HG03342 (cell line): ENCODE data around the gene TNIP1.
A peak's percentile ranks its signal among the peaks of the same experiment; 100 is the strongest.

Experiments used
- ATAC-seq: cut with Tn5 transposase; IDR thresholded peaks from one replicate; pipeline ENCODE4 v1.9.1; 2021; ENCODE audit warnings: mild to moderate bottlenecking, moderate library complexity; ENCODE audit not compliant: unreplicated experiment

TNIP1 gene, protein sequence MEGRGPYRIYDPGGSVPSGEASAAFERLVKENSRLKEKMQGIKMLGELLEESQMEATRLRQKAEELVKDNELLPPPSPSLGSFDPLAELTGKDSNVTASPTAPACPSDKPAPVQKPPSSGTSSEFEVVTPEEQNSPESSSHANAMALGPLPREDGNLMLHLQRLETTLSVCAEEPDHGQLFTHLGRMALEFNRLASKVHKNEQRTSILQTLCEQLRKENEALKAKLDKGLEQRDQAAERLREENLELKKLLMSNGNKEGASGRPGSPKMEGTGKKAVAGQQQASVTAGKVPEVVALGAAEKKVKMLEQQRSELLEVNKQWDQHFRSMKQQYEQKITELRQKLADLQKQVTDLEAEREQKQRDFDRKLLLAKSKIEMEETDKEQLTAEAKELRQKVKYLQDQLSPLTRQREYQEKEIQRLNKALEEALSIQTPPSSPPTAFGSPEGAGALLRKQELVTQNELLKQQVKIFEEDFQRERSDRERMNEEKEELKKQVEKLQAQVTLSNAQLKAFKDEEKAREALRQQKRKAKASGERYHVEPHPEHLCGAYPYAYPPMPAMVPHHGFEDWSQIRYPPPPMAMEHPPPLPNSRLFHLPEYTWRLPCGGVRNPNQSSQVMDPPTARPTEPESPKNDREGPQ

DNA sequence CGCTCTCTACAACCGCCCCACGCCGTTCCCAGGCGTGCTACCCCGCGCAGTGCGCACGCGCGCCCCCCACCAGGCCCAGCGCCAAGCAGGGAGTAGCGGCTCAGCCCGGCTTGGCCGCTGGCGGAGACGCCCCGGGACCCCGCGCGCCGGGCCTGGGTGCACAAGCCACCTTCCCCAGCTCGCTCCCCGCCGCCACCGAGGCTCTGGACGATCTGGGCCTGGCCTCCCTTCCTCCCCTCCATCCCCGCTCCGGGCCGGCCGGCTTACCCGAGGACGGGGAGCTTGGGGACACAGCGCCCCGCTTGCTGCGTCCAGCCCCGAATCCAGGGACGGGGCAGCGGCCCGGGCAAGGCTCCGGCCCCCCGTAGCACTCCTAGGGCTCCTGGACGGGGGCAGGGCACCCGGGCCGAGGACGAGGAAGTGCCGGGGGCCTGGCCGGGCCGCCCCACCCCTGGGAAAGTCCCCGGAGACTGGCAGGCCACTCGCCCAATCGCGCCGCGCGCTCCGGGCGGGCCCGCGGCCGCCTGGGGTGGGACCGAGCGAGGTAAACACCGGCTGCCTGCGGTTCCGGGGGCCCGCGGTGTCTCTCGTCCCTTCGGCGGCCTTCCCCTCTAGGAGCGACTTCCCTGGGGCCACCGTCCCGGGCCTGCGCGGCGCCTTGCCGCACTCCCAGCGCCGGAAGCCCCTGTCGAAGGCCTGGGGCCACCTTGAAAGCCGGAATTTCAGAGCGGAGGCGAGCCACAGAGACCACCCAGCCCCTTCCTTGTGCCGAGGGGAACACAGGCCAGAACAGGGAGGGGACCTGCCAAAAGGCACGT is at the start of gene TNIP1:
Gene TNIP1, minus strand, starts transcription at position 422 of the 818 bp plus-strand sequence. CDS start 15,939 bp downstream, outside the sequence.
- ATAC-seq, result peak; percentile 76

DNA sequence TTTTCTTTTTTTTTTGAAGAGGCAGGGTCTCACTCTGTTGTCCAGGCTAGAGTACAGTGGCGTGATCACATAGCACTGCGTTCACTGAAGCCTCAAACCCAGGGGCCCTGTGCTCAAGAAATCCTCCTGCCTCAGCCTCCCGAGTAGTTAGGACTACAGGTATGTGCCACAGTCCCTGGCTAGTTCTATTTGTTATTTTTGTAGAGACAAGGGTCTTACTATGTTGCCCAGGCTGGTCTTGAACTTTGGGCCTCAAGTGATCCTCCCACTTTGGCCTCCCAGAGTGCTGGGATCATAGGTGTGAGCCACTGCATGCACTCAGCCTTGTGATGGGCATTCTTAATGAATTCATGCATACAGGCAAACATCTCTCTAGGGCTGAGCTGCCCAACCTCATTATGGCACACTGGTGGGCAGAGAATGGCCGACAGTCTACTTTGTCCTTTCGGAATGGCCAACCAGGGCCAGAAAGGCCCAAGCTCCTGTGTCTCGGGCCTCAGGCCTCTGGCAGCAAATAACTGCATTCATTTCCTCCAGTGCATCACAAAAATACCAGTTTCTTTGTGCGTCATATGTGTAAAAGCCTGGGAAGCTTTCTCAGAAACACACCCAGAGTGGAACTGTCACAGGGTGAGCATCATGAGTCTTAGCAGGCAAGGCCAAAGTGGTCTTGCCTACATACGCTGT is 49.5 kb upstream of the TNIP1 start:
- no peak for ATAC-seq

DNA sequence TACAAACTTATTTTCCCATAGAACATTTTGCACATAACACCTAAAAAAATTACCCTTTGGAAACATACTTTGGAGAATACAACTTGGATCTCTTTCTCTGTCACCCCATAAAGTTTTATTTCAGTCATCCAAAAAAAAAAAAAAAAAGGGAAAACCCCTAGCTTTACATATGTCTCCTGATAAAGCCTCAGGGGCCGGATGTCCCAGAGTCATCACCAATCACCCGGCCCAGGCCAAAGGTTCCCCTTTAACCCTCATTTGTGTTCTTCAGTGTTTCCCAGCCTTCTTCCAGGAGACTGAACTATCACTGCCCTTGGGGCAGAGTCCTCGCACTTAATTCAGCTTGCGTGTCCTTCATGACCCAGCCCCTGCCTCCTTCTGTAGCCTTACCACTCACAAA is 48.0 kb upstream of the TNIP1 start:
- no peak for ATAC-seq

DNA sequence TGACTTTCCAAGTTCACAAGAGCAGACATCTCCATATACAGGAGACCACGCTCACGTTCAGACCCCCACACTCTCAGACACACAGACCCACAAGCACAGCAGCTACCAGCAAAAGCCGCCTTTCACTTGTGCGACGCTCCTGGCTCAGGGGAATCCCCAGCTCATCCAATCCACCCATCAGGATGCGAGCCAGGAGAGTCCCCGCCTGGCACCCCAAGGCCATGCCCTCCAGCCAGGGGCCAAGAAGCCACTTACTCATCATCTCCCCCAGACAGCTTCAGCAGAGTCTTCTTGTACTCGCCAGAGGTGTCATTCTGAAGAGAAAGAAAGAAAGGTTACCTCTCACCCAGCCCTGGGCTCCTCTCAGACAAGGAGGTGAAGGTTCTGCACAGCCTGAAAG is 47.1 kb upstream of the TNIP1 start:
- no peak for ATAC-seq

DNA sequence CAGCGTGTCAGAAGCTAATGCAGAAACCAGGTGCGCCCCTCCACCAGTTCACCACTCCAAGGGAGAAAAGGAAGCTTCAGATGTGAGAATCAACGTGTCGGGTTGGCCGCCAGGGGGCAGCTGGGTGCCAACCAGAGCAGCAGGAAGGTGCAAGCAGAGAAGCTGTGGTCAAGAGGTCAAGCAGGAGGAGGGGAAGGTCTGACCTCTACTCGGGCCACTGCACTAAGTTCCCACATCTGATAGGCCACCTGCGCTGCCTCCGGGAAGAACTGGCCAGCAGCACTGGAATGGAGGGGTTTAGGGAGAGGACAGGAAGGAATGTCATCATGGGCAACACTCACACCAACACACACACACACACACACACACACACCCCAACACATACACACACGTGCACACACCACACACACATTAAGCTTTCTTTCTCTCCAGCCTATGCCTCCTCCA is 45.4 kb upstream of the TNIP1 start:
- ATAC-seq, result peak; percentile 33

DNA sequence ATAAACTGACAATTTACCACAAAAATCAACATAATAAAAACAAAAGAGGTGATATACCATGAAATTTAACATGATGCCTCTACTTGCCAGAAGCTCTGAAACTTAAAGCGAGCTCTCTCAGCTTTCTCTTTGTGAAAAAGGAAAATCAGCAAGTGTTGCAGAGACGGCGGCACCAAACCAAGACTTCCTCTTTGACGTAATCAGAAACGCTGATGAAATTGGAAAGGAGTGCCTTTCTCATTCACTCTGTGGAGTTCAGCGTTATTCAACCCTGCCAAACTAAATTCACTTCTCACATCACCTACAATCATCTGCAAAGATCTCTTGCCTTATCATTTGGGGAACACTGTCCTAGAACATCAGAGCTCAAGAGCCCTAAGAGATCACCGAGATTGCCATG is 44.6 kb upstream of the TNIP1 start:
- ATAC-seq, result no peak

DNA sequence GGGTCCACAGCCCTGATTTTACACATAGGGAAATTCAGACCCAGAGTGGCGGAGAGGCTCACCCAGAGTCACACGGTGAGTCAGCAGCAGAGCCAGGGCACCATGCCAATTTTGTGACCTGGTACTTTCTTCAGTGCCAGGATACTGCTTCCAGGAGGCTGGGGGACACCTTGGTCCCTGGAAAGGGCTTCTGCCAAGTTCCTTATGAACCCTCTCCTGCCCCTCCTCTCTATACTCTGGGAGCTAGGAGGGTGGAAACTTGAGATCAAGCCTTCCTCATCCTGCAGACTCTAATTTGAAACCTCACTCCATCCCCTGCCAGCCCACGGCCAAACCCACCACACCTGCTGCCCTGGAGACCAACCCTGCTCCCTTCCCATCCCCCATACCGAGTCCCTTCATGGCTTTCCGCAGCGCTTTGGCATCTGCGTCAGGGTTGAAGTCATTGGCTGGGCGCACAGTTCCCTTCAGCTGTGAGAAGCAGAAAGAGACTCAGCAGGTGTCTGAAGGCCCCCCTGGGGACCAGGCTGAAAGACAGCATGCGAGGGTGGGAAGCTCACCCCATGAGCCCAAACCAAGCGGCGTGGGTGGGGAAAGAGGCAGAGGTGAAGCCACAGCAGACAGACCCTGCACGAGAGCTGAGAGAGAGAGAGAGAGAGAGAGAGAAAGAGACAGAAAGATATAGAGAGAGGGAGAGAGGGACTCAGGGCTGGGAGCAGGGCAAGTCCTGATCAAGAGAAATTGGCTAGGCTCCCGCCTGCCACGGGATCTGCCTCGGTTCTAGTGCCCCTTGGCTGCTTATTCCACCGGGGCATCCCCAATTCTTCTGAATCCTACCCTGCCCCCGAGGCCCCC is 43.3 kb upstream of the TNIP1 start:
- ATAC-seq, result peak; percentile 82

DNA sequence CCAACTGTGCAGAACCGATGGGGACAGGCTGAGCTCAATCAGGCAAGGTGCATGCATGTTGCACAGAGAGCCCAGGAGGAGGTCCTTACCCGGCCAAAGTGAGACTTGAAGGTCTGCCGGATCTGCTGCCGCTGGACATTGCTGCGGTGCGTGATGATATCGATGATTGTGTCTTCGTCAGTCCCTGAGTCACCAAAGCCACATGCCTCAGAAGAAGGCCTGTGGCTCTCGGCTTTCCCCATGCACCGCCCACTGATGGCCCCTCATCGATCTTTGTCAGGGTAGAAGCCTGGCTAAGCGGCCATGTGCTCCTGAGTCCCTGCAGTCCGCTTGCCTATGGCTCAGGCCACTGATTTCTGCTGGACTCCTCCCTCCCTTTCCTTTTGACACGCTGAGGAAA is 42.0 kb upstream of the TNIP1 start:
- ATAC-seq, result no peak

DNA sequence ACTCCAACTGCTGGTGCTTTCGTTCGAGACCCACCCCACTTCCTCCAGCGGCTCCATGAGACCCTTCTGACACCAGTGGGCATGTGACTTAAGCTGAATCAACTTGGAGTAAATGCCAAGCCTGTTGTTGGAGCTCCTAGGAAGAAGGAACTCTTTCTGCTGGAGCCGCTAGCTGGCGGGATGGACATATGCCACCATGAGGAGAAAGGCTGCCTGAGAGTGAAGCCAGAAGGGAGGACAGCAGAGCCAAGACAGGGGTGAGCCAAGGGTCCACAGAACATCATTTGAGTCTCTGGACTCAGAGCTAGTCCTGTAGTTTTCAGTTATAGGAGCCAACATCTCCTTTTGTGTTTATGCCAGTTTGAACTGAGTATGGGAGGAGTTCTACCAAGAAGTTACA is 40.8 kb upstream of the TNIP1 start:
- no peak for ATAC-seq

DNA sequence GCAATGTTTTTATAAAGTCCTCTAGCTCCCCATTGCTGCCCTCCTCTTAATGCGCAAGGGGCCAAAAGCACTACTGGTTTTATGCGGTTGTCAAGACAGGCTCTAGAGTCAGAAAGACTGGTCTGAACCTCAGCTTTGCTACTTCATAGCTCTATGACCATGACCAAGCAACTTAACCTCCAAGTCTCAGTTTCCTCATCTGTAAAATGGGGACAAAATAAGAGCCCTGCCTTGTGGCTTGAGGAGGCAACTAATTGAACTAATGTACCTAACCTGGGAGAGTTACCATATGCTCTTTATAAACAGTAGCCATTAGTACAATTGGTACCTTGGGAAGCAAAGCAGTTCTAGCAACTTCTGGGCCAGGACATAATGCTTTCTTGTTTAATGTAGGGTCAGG is 40.3 kb upstream of the TNIP1 start:
- ATAC-seq, result no peak

DNA sequence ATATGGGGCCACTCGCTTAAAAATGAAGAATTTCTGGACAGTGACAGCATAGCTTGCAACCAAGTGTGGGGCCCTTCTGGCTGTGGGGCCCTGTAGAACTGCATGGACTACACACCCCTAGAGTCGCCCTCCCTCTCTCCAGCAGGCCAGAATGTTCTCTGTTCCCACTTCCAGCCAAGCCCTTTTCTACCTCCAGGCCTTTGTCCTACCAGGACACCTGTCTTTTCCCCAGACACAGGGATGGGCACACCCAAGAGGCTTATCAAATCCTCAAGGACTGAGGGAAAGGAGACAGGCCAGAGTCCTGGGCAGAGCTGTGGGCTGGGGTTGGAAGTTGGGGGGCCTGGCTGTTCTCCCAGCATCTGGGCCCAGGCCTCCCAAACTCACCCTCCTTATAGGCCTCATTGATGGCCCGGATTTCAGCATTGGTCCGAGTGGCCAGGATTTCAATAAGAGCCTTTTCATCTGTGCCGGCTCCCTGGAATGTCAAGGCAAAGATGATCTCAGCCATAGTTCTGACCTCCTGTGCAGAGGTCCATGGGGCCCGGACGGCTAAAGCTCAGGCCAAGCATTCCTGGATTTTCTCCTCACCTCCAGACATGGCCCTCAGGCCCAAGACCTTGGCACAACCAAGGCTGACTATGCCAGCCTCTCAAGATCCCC is 38.2 kb upstream of the TNIP1 start:
- ATAC-seq, result no peak

DNA sequence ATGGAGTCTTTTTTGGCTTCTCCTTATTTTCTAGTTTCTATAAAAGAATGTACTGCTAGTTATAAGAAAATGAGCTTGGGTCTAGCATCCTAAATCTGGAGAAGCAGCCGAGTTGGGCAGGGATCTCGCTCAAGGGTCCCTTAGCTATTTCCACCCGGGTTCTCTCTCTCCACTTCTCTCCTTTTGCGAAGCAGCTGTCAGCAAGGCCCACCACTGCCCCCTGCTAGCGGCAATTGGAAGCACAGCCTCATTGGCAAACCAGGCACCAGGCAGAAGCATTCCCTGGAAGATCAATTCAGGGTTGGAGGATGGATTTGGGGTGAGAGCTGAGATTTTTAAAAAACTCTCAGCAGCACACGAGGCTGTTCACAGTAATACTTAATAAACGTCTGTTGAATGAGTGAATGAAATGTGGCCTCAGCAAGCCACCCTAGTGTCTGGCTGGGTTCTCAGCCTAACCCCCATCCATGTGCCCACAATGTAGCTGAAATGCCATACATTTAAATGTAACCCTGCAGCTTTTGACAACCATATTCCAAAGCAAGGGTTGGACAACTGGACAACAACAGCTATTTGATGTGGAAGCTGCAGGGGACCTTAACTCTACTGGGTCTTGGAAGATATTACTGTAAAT is 34.6 kb upstream of the TNIP1 start:
- ATAC-seq, result no peak

DNA sequence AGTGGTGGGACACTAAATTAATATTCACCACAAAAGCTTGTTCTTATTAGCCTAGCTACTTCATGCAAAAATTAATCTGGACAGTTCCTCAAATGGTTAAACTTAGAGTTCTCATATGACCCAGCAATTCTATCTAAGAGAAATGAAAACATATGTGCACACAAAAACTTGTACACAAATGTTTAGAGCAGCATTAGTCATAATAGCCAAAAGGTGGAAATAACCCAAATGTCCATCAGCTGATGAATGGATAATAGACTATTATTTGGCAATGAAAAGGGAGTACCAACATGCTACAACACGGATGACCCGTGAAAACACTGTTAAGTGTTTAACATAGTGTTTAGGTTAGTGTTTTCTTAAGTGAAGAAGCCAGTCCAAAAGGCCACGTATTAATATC is 32.8 kb upstream of the TNIP1 start:
- ATAC-seq, result no peak

DNA sequence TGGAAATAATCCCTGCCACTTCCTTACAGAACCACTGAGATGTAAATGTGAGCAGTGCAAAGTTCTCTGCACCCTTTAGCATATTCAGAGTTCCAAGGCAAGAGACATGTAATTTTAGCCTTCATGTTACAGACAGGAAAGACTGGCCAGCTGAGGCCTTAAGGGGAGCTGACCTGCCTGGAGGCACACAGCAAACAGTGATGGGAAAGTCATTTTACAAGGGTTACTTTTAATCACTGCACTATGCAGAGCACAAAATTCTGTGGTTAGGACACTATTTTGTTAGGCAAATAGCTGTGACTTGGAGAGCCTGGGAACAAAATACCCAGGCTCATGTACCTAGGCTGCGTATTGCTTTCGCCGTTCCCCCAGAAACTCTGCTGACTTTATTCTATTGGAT is 30.2 kb upstream of the TNIP1 start:
- ATAC-seq, result no peak

DNA sequence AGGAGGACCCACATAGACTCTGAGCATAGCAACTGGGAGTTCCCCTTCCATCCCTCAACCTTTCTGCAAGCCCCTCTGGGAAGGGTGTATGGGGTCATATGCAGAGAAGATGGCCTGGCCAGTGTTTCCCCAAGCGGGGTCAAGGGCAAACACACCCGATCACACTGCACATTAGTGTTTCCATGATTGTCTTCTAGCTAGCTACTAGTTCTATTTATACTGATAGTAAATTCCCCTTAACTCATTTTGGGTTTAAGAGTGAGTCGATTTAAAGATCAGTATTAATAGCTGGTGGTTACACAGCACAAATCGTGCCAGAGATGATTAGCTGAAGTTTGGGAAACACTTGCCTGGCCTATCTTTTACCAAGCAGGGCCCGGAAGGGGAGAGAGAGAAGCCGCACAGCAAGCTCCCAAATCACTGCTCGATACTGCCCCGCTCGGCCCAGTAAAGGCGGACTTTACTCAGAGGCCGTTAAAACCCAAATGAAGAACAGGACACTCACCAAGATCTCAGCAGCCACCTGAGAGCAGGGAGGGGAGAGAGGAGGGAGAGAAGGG is 29.4 kb upstream of the TNIP1 start:
- no peak for ATAC-seq

DNA sequence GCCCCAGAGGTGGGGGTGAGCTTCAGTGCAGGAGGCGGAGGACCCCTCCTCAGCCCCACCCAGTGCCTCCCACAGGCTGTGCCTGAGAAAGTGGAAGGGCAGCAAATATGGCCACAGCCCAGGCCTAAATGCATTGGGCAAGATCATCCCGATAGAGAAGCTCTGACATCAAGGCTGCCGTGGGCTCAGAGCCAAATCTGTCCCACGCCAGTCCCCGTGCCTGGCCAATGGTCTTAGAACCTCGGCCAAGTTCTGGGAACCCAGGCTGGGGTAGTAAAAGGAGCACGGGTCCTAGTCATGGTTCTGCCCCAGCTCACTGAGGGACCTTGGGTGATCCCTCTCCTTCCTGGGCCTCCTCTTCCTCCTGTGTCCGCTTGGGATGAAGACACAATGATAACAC is 27.7 kb upstream of the TNIP1 start:
- no peak for ATAC-seq

DNA sequence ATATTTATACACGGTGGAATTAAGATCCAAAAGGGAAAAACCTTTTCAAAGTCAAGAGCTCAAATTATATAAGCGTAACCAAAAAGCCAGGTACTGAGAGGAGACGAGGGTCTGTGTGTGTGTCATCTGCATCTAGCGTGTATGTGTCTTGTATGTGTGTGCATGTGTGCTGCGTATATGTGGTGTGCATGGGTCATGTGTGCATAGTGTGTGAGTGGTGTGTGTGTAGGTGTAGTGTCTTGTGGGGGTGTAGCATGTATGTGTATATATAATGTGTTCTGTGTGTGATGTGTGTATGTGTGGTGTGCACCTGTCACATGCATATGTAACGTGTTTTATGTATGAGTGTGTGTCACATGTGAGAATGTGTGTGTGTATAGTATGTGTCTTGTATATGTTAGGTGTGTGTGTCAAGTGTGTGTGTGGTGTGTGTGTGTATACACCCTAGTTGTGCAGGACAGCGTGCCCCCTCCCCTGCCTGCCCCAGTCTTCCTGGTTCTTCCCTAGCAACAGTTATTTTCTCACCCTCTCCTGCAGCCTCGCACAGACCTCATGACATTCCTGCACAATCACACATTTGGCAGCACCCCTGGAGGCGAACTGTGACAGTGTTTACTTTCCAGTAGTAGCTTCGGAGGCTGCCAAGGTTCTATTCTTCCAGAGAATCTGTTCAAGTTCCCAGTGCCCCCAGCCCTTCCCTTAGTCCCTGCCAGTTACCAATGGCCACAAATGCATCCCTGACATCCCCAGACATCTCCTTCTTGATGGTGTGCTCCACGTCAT is 27.1 kb upstream of the TNIP1 start:
- ATAC-seq, result no peak

DNA sequence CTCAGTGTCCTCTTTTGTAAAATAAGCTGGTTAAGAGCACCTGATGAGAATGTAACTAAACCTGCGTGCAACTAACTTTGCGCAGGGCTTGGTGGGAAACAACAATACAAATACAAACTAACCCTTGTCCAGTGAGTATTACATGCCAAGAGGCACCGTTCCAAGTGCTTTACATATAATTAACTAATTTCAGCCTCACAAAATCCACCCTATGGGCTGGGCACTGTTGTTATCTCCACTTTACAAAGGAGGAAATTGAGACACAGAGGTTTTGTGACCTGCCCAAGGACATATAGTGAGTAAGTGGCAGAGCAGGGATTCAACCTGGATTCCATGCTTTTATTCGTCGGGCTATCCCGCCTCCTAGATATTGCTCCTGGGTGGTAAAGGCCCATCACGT is 26.2 kb upstream of the TNIP1 start:
- ATAC-seq, result no peak
